Uterus (tissue), 2 donors: ENCODE measurements around the gene LGALS4.

Source experiments
- POLR2A ChIP-seq, 2 donors: fragments of 450-650 bp; IDR thresholded peaks; one replicate each; pipeline ENCODE4 v1.6.1; 2016; ENCODE audit warnings: antibody characterized with exemption in 2 of 2, mild to moderate bottlenecking in 1 of 2, moderate library complexity in 1 of 2
- TF ChIP-seq, protein P1 (sequence below), 4 experiments: fragments of 200-600 bp in 2 of 4; fragments of 450-650 bp in 2 of 4; sonication (generic) in 2 of 4; IDR thresholded peaks; one replicate each; pipeline ENCODE4 v1.5.1; 2016 to 2019; ENCODE audit warnings: antibody characterized with exemption in 4 of 4, mild to moderate bottlenecking in 2 of 4, moderate library complexity in 1 of 4

- TF ChIP-seq, protein P1, sequence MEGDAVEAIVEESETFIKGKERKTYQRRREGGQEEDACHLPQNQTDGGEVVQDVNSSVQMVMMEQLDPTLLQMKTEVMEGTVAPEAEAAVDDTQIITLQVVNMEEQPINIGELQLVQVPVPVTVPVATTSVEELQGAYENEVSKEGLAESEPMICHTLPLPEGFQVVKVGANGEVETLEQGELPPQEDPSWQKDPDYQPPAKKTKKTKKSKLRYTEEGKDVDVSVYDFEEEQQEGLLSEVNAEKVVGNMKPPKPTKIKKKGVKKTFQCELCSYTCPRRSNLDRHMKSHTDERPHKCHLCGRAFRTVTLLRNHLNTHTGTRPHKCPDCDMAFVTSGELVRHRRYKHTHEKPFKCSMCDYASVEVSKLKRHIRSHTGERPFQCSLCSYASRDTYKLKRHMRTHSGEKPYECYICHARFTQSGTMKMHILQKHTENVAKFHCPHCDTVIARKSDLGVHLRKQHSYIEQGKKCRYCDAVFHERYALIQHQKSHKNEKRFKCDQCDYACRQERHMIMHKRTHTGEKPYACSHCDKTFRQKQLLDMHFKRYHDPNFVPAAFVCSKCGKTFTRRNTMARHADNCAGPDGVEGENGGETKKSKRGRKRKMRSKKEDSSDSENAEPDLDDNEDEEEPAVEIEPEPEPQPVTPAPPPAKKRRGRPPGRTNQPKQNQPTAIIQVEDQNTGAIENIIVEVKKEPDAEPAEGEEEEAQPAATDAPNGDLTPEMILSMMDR (IDR thresholded peaks at IDR 0.05), result peak in 2 of 4 experiments; percentile 24 to 32
- TF ChIP-seq POLR2A (IDR thresholded peaks at IDR 0.05), result no peak
Observed at GRCh38 chr19:38792250-38793111, 20.3 kb downstream of the LGALS4 start.
